Measurements from ENCODE around the gene RPAIN. TPM values are rescaled to one million over a fixed set of nuclear protein-coding genes. Genes with fewer than 3 reads are reported as not detected.

RPAIN gene
- total and polyA plus RNA-seq, 7 donors: 21.3 to 53.8 (median 37.8) TPM

GRCh38 chr17:5396612-5397011 is 23.4 kb upstream of the RPAIN start:
- Histone ChIP-seq H3K27ac (no peak overlapping the region), H3K36me3 (peaks cover 10 to 100% (median 35%) of the 10 kb centered on the region in 4 donors), H3K4me3 (no peak overlapping the region), H3K27me3 (no peaks in the 10 kb centered on the region), H3K4me1 (no peaks in the 10 kb centered on the region), H3K9me3 (no peaks in the 10 kb centered on the region)
- WGBS, 2 donors: 84 to 98% methylated on average over 2 of the region's 2 CpGs
- intact Hi-C loops (cut with DNase I): no loop called here
- no peak for DNase-seq
- TF ChIP-seq CTCF (IDR thresholded peaks at IDR 0.05) (no peak), POLR2AphosphoS5 (IDR thresholded peaks at IDR 0.05) (no peak), EP300 (IDR thresholded peaks at IDR 0.05) (no peak), POLR2A (IDR thresholded peaks at IDR 0.05) (no peak)

- Histone ChIP-seq H3K4me1 (no peaks in the 10 kb centered on the region), H3K27ac (no peak overlapping the region), H3K9me3 (no peaks in the 10 kb centered on the region), H3K27me3 (no peaks in the 10 kb centered on the region), H3K36me3 (peaks cover 14 to 100% (median 41%) of the 10 kb centered on the region in 4 donors), H3K4me3 (no peak overlapping the region)
- intact Hi-C loops (cut with DNase I): no loop called here
- WGBS, 2 donors: 86 to 94% methylated on average over 6 of the region's 6 CpGs
- no peak for DNase-seq
- no peak for TF ChIP-seq POLR2A (IDR thresholded peaks at IDR 0.05)
- no peak for TF ChIP-seq CTCF (IDR thresholded peaks at IDR 0.05)
- TF ChIP-seq POLR2AphosphoS5 (IDR thresholded peaks at IDR 0.05): no peak
- no peak for TF ChIP-seq EP300 (IDR thresholded peaks at IDR 0.05)
Measured at GRCh38 chr17:5399767-5400166, 20.2 kb upstream of the RPAIN start.

GRCh38 chr17:5405400-5405799 is 14.6 kb upstream of the RPAIN start:
- Histone ChIP-seq H3K4me1 (no peaks in the 10 kb centered on the region), H3K4me3 (no peak overlapping the region), H3K36me3 (peaks cover 21 to 100% (median 54%) of the 10 kb centered on the region in 4 donors), H3K27me3 (no peaks in the 10 kb centered on the region), H3K9me3 (no peaks in the 10 kb centered on the region), H3K27ac (no peak overlapping the region)
- no peak for TF ChIP-seq CTCF (IDR thresholded peaks at IDR 0.05)
- no peak for TF ChIP-seq POLR2A (IDR thresholded peaks at IDR 0.05)
- TF ChIP-seq EP300 (IDR thresholded peaks at IDR 0.05): no peak
- no peak for TF ChIP-seq POLR2AphosphoS5 (IDR thresholded peaks at IDR 0.05)
- WGBS, 2 donors: 26 to 68% methylated on average over 4 of the region's 4 CpGs
- intact Hi-C loops (cut with DNase I): loop anchor here (5.0 kb wide), 1 partner anchor 52 kb away; no protein-coding TSS in a partner anchor
- no peak for DNase-seq

GRCh38 chr17:5408186-5408585 is 11.8 kb upstream of the RPAIN start:
- WGBS, 2 donors: 81 to 93% methylated on average over 5 of the region's 5 CpGs
- peaks cover 17 to 98% (median 51%) of the 10 kb centered on the region in 4 donors for H3K36me3 ChIP-seq
- intact Hi-C loops (cut with DNase I): loop anchor here (5.0 kb wide), 1 partner anchor 49 kb away; no protein-coding TSS in a partner anchor
- DNase-seq: no peak
- no peak overlapping the region for H3K4me3 ChIP-seq
- H3K27ac ChIP-seq: no peak overlapping the region
- H3K27me3 ChIP-seq: no peaks in the 10 kb centered on the region
- TF ChIP-seq POLR2A (IDR thresholded peaks at IDR 0.05) (no peak), POLR2AphosphoS5 (IDR thresholded peaks at IDR 0.05) (no peak), EP300 (IDR thresholded peaks at IDR 0.05) (no peak), CTCF (IDR thresholded peaks at IDR 0.05) (no peak)
- no peaks in the 10 kb centered on the region for H3K9me3 ChIP-seq
- peaks cover 0 to 2% (median 0%) of the 10 kb centered on the region in 4 donors for H3K4me1 ChIP-seq
